WTC11 (cell line): Measurements from ENCODE around the gene CORIN. TPM values are rescaled to one million over a fixed set of nuclear protein-coding genes. Genes with fewer than 3 reads are reported as not detected.
A peak's percentile ranks its signal among the peaks of the same experiment; 100 is the strongest.
"Not testable (repeated sequence)": the region's sequence is repeated elsewhere in the genome, so short reads cannot be mapped to it uniquely, and the experiment has no call there.

Experiments used
- ATAC-seq: fragments of 200-7000 bp; cut with Tn5 transposase; 2 replicates; pipeline ENCODE4 v1.10.0; 2021; ENCODE audit warnings: mild to moderate bottlenecking, moderate library complexity
- CTCF ChIA-PET: fragments of 300-600 bp; sonication (Branson Sonifier 250); formaldehyde crosslinking; loops from one replicate; lab custom pipeline; 2021; ENCODE audit warnings: antibody characterized with exemption; lab: Charles Lee
- POLR2A ChIA-PET: fragments of 350-600 bp; sonication (Branson Sonifier 250); formaldehyde crosslinking; loops from one replicate; lab custom pipeline; 2021; ENCODE audit warnings: antibody characterized with exemption; lab: Charles Lee
- DNase-seq: peaks from one replicate; pipeline ENCODE4 v3.0.0; 2021; ENCODE audit warnings: low spot score
- H3K27ac Mint-ChIP-seq: 2 replicates; pipeline ENCODE4 v1.8.0; 2021; ENCODE audit warnings: mixed read lengths
- H3K27me3 Mint-ChIP-seq: 2 replicates; pipeline ENCODE4 v1.8.0; 2021; ENCODE audit warnings: low read depth, mild to moderate bottlenecking, moderate library complexity, mixed read lengths
- H3K36me3 Mint-ChIP-seq: 2 replicates; pipeline ENCODE4 v1.8.0; 2021; ENCODE audit warnings: mixed read lengths
- H3K4me1 Mint-ChIP-seq: 2 replicates; pipeline ENCODE4 v1.8.0; 2022; ENCODE audit warnings: mixed read lengths
- H3K4me3 Mint-ChIP-seq: 2 replicates; pipeline ENCODE4 v1.8.0; 2021; ENCODE audit warnings: mild to moderate bottlenecking, moderate library complexity, mixed read lengths
- H3K9me3 Mint-ChIP-seq: 2 replicates; pipeline ENCODE4 v1.8.0; 2021; ENCODE audit warnings: mixed read lengths
- CREB1 ChIP-seq: sonication (generic); formaldehyde crosslinking; IDR thresholded peaks from 2 replicates; pipeline ENCODE4 v1.8.0; 2023; ENCODE audit warnings: mild to moderate bottlenecking, missing genetic modification reagents
- ELF4 ChIP-seq: sonication (generic); formaldehyde crosslinking; IDR thresholded peaks from 2 replicates; pipeline ENCODE4 v1.8.1; 2022; ENCODE audit warnings: low read depth, mild to moderate bottlenecking, moderate library complexity, missing genetic modification reagents
- EMX1 ChIP-seq: fragments of 250-450 bp; sonication (Bioruptor Pico); IDR thresholded peaks from 2 replicates; pipeline ENCODE4 v1.8.0; 2021; ENCODE audit warnings: mild to moderate bottlenecking
- ESRRA ChIP-seq: sonication (generic); formaldehyde crosslinking; IDR thresholded peaks from 2 replicates; pipeline ENCODE4 v1.8.1; 2022; ENCODE audit warnings: mild to moderate bottlenecking, missing genetic modification reagents, borderline replicate concordance
- FOXK1 ChIP-seq: sonication (generic); formaldehyde crosslinking; IDR thresholded peaks from 2 replicates; pipeline ENCODE4 v1.8.0; 2022; ENCODE audit warnings: mild to moderate bottlenecking, moderate library complexity, missing genetic modification reagents
- HMGA2 ChIP-seq: fragments of 250-450 bp; sonication (Bioruptor Pico); IDR thresholded peaks from 2 replicates; pipeline ENCODE4 v1.4.0; 2021; ENCODE audit warnings: mild to moderate bottlenecking, moderate library complexity
- IRF2 ChIP-seq: sonication (generic); formaldehyde crosslinking; IDR thresholded peaks from 2 replicates; pipeline ENCODE4 v1.8.0; 2022; ENCODE audit warnings: low read depth, missing genetic modification reagents, borderline replicate concordance
- PRRX2 ChIP-seq: fragments of 250-450 bp; sonication (Bioruptor Pico); IDR thresholded peaks from 2 replicates; pipeline ENCODE4 v1.8.0; 2021; ENCODE audit warnings: mild to moderate bottlenecking
- SP1 ChIP-seq: sonication (generic); formaldehyde crosslinking; conservative IDR thresholded peaks from 2 replicates; pipeline ENCODE4 v1.8.1; 2022; ENCODE audit warnings: missing genetic modification reagents
- TCF7 ChIP-seq: sonication (generic); formaldehyde crosslinking; IDR thresholded peaks from 2 replicates; pipeline ENCODE4 v1.8.0; 2022; ENCODE audit warnings: mild to moderate bottlenecking, low read depth, missing genetic modification reagents, moderate library complexity
- TP53 ChIP-seq: sonication (generic); formaldehyde crosslinking; IDR thresholded peaks from 2 replicates; pipeline ENCODE4 v1.8.1; 2023; ENCODE audit warnings: mild to moderate bottlenecking, missing genetic modification reagents
- ZNF121 ChIP-seq: sonication (generic); formaldehyde crosslinking; IDR thresholded peaks from 2 replicates; pipeline ENCODE4 v1.8.0; 2023; ENCODE audit warnings: missing genetic modification reagents
- ZNF317 ChIP-seq: sonication (generic); formaldehyde crosslinking; IDR thresholded peaks from 2 replicates; pipeline ENCODE4 v1.8.1; 2023; ENCODE audit warnings: low read depth, mild to moderate bottlenecking, moderate library complexity, missing genetic modification reagents, borderline replicate concordance
- total RNA-seq: library from RNA; stranded (reverse); gene quantifications from 3 replicates; pipeline ENCODE4 v1.2.3, GENCODE V29; 2021
- TF ChIP-seq, protein P1 (sequence below): sonication (generic); formaldehyde crosslinking; IDR thresholded peaks from 2 replicates; pipeline ENCODE4 v1.8.1; 2022; ENCODE audit warnings: mild to moderate bottlenecking, moderate library complexity, missing genetic modification reagents
- TF ChIP-seq, protein P2 (sequence below): sonication (generic); formaldehyde crosslinking; IDR thresholded peaks from 2 replicates; pipeline ENCODE4 v1.8.1; 2023; ENCODE audit warnings: mild to moderate bottlenecking, missing genetic modification reagents
- TF ChIP-seq, protein P3 (sequence below): sonication (generic); formaldehyde crosslinking; IDR thresholded peaks from 2 replicates; pipeline ENCODE4 v1.8.1; 2023; ENCODE audit warnings: mild to moderate bottlenecking, moderate library complexity, missing genetic modification reagents
- TF ChIP-seq, protein P4 (sequence below): sonication (generic); formaldehyde crosslinking; IDR thresholded peaks from 2 replicates; pipeline ENCODE4 v1.8.1; 2022; ENCODE audit warnings: mild to moderate bottlenecking, missing genetic modification reagents, moderate library complexity, borderline replicate concordance
- TF ChIP-seq, protein P5 (sequence below): sonication (generic); formaldehyde crosslinking; IDR thresholded peaks from 2 replicates; pipeline ENCODE4 v1.8.0; 2022; ENCODE audit warnings: mild to moderate bottlenecking, missing genetic modification reagents

The CORIN gene
- total RNA-seq, 1 experiment from 2014 or later: 0.33 TPM

DNA sequence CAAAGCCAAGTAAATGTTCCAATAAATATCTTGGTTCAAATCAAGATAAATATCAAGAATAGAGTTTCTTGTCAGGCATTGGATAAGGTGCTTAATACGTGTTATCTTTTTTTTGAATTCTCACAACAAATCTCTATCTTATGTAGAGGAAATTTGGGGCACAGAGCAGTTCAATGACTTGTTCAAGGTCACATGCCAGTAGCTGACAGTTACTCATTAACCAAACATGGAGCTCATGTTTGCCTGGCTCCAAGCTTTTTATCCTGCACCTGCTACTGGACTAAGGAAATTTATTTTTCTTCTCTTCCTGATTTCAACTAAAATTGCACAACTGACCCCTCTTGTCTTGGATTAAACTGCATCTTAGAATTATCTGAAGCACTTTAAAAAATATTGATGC lies 276.5 kb downstream of the CORIN start:
- no peak for DNase-seq
- no peaks in the 10 kb centered on the region for H3K4me1 Mint-ChIP-seq
- ATAC-seq: no peak
- TF ChIP-seq, protein P1, sequence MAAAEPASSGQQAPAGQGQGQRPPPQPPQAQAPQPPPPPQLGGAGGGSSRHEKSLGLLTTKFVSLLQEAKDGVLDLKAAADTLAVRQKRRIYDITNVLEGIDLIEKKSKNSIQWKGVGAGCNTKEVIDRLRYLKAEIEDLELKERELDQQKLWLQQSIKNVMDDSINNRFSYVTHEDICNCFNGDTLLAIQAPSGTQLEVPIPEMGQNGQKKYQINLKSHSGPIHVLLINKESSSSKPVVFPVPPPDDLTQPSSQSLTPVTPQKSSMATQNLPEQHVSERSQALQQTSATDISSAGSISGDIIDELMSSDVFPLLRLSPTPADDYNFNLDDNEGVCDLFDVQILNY (CRISPR knock-in tag): no peak
- no peak for TF ChIP-seq TCF7 (CRISPR knock-in tag)
- no peaks in the 10 kb centered on the region for H3K27me3 Mint-ChIP-seq
- ChIA-PET POLR2A (no interaction called here), CTCF (no interaction called here)
- no peak overlapping the region for H3K27ac Mint-ChIP-seq
- H3K36me3 Mint-ChIP-seq: no peaks in the 10 kb centered on the region
- no peak overlapping the region for H3K4me3 Mint-ChIP-seq
- no peaks in the 10 kb centered on the region for H3K9me3 Mint-ChIP-seq

DNA sequence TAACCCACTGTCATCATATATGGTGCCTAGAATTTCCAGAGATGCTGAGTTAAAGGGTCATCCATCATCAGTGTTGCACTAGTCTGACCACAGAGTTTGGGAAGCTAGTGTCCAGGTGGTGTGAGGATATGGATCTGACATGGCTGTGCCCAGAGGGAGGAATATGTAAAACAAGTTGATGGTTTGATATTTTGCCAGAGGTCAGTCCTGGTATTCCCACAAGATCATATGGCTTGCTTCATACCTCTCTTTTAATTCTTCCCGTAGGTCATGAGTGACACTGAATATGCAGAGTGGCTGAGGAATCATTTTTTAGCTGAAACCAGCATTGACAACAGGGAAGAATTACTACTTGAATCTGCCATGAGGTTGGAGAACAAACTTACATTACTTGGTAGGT lies 277.2 kb downstream of the CORIN start:
- H3K36me3 Mint-ChIP-seq: no peaks in the 10 kb centered on the region
- ATAC-seq (no peak), DNase-seq (no peak)
- H3K9me3 Mint-ChIP-seq: no peaks in the 10 kb centered on the region
- H3K4me3 Mint-ChIP-seq: no peak overlapping the region
- ChIA-PET CTCF (no interaction called here), POLR2A (no interaction called here)
- H3K27me3 Mint-ChIP-seq: no peaks in the 10 kb centered on the region
- TF ChIP-seq FOXK1 (CRISPR knock-in tag) (no peak), EMX1 (CRISPR knock-in tag) (no peak), ZNF121 (CRISPR knock-in tag) (no peak), TP53 (CRISPR knock-in tag) (no peak), IRF2 (CRISPR knock-in tag) (no peak), ZNF317 (CRISPR knock-in tag) (no peak), SP1 (CRISPR knock-in tag) (no peak)
- TF ChIP-seq, protein P2, sequence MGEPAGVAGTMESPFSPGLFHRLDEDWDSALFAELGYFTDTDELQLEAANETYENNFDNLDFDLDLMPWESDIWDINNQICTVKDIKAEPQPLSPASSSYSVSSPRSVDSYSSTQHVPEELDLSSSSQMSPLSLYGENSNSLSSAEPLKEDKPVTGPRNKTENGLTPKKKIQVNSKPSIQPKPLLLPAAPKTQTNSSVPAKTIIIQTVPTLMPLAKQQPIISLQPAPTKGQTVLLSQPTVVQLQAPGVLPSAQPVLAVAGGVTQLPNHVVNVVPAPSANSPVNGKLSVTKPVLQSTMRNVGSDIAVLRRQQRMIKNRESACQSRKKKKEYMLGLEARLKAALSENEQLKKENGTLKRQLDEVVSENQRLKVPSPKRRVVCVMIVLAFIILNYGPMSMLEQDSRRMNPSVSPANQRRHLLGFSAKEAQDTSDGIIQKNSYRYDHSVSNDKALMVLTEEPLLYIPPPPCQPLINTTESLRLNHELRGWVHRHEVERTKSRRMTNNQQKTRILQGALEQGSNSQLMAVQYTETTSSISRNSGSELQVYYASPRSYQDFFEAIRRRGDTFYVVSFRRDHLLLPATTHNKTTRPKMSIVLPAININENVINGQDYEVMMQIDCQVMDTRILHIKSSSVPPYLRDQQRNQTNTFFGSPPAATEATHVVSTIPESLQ: no peak
- TF ChIP-seq, protein P3, sequence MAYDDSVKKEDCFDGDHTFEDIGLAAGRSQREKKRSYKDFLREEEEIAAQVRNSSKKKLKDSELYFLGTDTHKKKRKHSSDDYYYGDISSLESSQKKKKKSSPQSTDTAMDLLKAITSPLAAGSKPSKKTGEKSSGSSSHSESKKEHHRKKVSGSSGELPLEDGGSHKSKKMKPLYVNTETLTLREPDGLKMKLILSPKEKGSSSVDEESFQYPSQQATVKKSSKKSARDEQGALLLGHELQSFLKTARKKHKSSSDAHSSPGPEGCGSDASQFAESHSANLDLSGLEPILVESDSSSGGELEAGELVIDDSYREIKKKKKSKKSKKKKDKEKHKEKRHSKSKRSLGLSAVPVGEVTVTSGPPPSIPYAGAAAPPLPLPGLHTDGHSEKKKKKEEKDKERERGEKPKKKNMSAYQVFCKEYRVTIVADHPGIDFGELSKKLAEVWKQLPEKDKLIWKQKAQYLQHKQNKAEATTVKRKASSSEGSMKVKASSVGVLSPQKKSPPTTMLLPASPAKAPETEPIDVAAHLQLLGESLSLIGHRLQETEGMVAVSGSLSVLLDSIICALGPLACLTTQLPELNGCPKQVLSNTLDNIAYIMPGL (CRISPR knock-in tag): no peak
- TF ChIP-seq, protein P4, sequence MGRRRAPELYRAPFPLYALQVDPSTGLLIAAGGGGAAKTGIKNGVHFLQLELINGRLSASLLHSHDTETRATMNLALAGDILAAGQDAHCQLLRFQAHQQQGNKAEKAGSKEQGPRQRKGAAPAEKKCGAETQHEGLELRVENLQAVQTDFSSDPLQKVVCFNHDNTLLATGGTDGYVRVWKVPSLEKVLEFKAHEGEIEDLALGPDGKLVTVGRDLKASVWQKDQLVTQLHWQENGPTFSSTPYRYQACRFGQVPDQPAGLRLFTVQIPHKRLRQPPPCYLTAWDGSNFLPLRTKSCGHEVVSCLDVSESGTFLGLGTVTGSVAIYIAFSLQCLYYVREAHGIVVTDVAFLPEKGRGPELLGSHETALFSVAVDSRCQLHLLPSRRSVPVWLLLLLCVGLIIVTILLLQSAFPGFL (CRISPR knock-in tag): no peak
- H3K27ac Mint-ChIP-seq: no peak overlapping the region
- no peaks in the 10 kb centered on the region for H3K4me1 Mint-ChIP-seq

DNA sequence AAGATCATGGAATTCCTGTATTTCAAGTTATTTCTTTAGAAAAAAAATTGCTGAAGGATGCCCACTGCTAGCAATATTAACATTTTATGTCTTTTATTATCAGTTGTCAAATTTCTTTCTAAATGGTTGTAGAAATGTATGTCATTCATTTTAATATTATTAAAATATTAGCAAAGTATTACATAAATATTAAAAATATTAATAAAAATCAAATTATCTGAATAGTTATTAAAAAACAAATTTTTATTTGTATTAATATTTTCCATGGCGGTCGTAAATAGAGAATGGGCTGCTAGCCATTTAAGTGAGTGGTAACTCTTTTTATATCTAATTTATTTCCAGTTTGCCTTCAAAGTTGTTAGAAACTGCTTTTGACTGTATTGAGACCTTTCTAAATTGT lies 280.6 kb downstream of the CORIN start:
- Mint-ChIP-seq H3K27me3 (no peaks in the 10 kb centered on the region), H3K4me3 (no peak overlapping the region), H3K4me1 (no peaks in the 10 kb centered on the region), H3K36me3 (no peaks in the 10 kb centered on the region), H3K27ac (no peak overlapping the region), H3K9me3 (no peaks in the 10 kb centered on the region)
- DNase-seq (no peak), ATAC-seq (no peak)
- ChIA-PET POLR2A (no interaction called here), CTCF (no interaction called here)
- no peak for TF ChIP-seq PRRX2 (CRISPR knock-in tag)
- TF ChIP-seq CREB1 (CRISPR knock-in tag): no peak
- no peak for TF ChIP-seq ELF4 (CRISPR knock-in tag)
- TF ChIP-seq, protein P5, sequence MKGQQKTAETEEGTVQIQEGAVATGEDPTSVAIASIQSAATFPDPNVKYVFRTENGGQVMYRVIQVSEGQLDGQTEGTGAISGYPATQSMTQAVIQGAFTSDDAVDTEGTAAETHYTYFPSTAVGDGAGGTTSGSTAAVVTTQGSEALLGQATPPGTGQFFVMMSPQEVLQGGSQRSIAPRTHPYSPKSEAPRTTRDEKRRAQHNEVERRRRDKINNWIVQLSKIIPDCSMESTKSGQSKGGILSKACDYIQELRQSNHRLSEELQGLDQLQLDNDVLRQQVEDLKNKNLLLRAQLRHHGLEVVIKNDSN (CRISPR knock-in tag): no peak
- TF ChIP-seq HMGA2 (CRISPR knock-in tag): peak; percentile 97
- no peak for TF ChIP-seq ESRRA (CRISPR knock-in tag)

DNA sequence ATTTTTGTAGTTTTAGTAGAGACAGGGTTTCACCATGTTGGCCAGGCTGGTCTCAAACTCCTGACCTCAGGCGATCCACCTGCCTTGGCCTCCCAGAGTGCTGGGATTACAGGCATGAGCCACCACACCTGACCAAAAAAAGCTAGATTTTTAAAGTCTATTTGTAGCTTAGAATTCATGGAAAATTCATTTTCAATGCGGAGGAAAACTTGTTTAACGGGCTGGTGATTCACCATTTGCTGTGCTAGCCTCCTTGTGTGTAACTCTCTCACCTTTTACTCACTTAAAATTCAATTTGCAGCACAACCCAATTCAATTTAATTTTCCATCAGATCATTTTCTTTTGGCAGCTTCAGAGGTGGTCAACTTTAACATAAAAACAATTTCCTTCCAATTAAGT lies 281.9 kb downstream of the CORIN start:
- CTCF ChIA-PET: interaction anchor here (0.6 kb wide), 1 partner anchor 669 kb away, joined by 3 read pairs; no protein-coding TSS in a partner anchor
- H3K27ac Mint-ChIP-seq, H3K36me3 Mint-ChIP-seq, H3K4me1 Mint-ChIP-seq, H3K9me3 Mint-ChIP-seq, H3K4me3 Mint-ChIP-seq, POLR2A ChIA-PET, DNase-seq, ATAC-seq, H3K27me3 Mint-ChIP-seq: not testable (repeated sequence)
